ENCODE measurements around the gene TSPAN14. TPM values are rescaled to one million over a fixed set of nuclear protein-coding genes. Genes with fewer than 3 reads are reported as not detected.

TSPAN14 gene
- total RNA-seq (100 to 1,000 TPM in 1 of 9 donors, 10 to 100 TPM in 8; 21.7 to 112 (median 53.4) TPM), polyA plus RNA-seq (10 to 100 TPM; 13.1 to 19.5 (median 17.9) TPM)
- long read RNA-seq, donor 1, full-length matches to known transcripts = 10 of 17 reads
- long read RNA-seq, donor 1, partial matches to known transcripts = 7 of 17 reads
- long read RNA-seq, donor 1, other reads (novel, unspliced or antisense) = 0 of 17 reads
- long read RNA-seq, donor 2, full-length matches to known transcripts = 12 of 12 reads
- long read RNA-seq, donor 2, partial matches to known transcripts = 0 of 12 reads
- long read RNA-seq, donor 2, other reads (novel, unspliced or antisense) = 0 of 12 reads
- long read RNA-seq, donor 3, full-length matches to known transcripts = 3 of 3 reads
- long read RNA-seq, donor 3, partial matches to known transcripts = 0 of 3 reads
- long read RNA-seq, donor 3, other reads (novel, unspliced or antisense) = 0 of 3 reads
- long read RNA-seq, donor 4, full-length matches to known transcripts = 5 of 12 reads
- long read RNA-seq, donor 4, partial matches to known transcripts = 1 of 12 reads
- long read RNA-seq, donor 4, other reads (novel, unspliced or antisense) = 6 of 12 reads
- long read RNA-seq, donor 5, full-length matches to known transcripts = 46 of 104 reads
- long read RNA-seq, donor 5, partial matches to known transcripts = 13 of 104 reads
- long read RNA-seq, donor 5, other reads (novel, unspliced or antisense) = 45 of 104 reads
- long read RNA-seq, donor 6, full-length matches to known transcripts = 3 of 8 reads
- long read RNA-seq, donor 6, partial matches to known transcripts = 1 of 8 reads
- long read RNA-seq, donor 6, other reads (novel, unspliced or antisense) = 4 of 8 reads
- long read RNA-seq, donor 7, full-length matches to known transcripts = 2 of 2 reads
- long read RNA-seq, donor 7, partial matches to known transcripts = 0 of 2 reads
- long read RNA-seq, donor 7, other reads (novel, unspliced or antisense) = 0 of 2 reads
- long read RNA-seq, donor 8, full-length matches to known transcripts = 15 of 42 reads
- long read RNA-seq, donor 8, partial matches to known transcripts = 27 of 42 reads
- long read RNA-seq, donor 8, other reads (novel, unspliced or antisense) = 0 of 42 reads
- long read RNA-seq, donor 9, full-length matches to known transcripts = 5 of 5 reads
- long read RNA-seq, donor 9, partial matches to known transcripts = 0 of 5 reads
- long read RNA-seq, donor 9, other reads (novel, unspliced or antisense) = 0 of 5 reads
- long read RNA-seq, donor 10, full-length matches to known transcripts = 2 of 2 reads
- long read RNA-seq, donor 10, partial matches to known transcripts = 0 of 2 reads
- long read RNA-seq, donor 10, other reads (novel, unspliced or antisense) = 0 of 2 reads

GRCh38 chr10:80453842-80454512, at the start of gene TSPAN14:
Gene TSPAN14, plus strand, starts transcription at chr10:80454310. Its CDS starts 34,924 bp downstream, at chr10:80489234.
- intact Hi-C loops (cut with DNase I) = no loop called here

GRCh38 chr10:80405035-80405434, 49.1 kb upstream of the TSPAN14 start:
- H3K27ac ChIP-seq = no peak overlapping the region
- no peaks in the 10 kb centered on the region for H3K36me3 ChIP-seq (replicated peaks in 1 of 2)
- no peak for DNase-seq
- H3K27me3 ChIP-seq = no peaks in the 10 kb centered on the region
- H3K9me3 ChIP-seq (replicated peaks in 1 of 3) = no peaks in the 10 kb centered on the region
- no peak overlapping the region for H3K4me3 ChIP-seq
- peaks cover 0 to 11% of the 10 kb centered on the region in 2 donors for H3K4me1 ChIP-seq (replicated peaks in 1 of 2)
- intact Hi-C loops (cut with DNase I) = no loop called here
- TF ChIP-seq POLR2A (IDR thresholded peaks at IDR 0.05) = no peak
- TF ChIP-seq CTCF (IDR thresholded peaks at IDR 0.05) = no peak
- 78 to 84% (median 82%) methylated on average over 1 of the region's 1 CpG for WGBS, 4 donors

More at GRCh38 chr10:80453842-80454512, at the start of gene TSPAN14:
- WGBS, 4 donors = 0 to 1% (median 0%) methylated on average over 9 to 95 of the region's 97 CpGs
- Histone ChIP-seq H3K9me3 (replicated peaks in 1 of 3) (no peaks in the 10 kb centered on the region), H3K4me1 (replicated peaks in 1 of 2) (peaks cover 6 to 27% of the 10 kb centered on the region in 2 donors), H3K4me3 (peak within 1 kb of the TSS; percentile 67 to 95 (median 74)), H3K27ac (peak within 1 kb of the TSS; percentile 72 to 98 (median 90)), H3K27me3 (no peaks in the 10 kb centered on the region), H3K36me3 (replicated peaks in 1 of 2) (no peaks in the 10 kb centered on the region)
- TF ChIP-seq CTCF (IDR thresholded peaks at IDR 0.05) (no peak), POLR2A (IDR thresholded peaks at IDR 0.05) (peak; percentile 55 to 60)
- peak; percentile 86 to 92 (median 90) for DNase-seq

- intact Hi-C loops (cut with DNase I) = no loop called here
- H3K9me3 ChIP-seq (replicated peaks in 1 of 3) = no peaks in the 10 kb centered on the region
- H3K4me3 ChIP-seq = no peak overlapping the region
- peaks cover 0 to 13% of the 10 kb centered on the region in 2 donors for H3K4me1 ChIP-seq (replicated peaks in 1 of 2)
- H3K27me3 ChIP-seq = no peaks in the 10 kb centered on the region
- TF ChIP-seq CTCF (IDR thresholded peaks at IDR 0.05) = no peak
- TF ChIP-seq POLR2A (IDR thresholded peaks at IDR 0.05) = no peak
- WGBS, 4 donors = 78 to 85% (median 84%) methylated on average over 4 of the region's 4 CpGs
- no peaks in the 10 kb centered on the region for H3K36me3 ChIP-seq (replicated peaks in 1 of 2)
- H3K27ac ChIP-seq = no peak overlapping the region
- no peak for DNase-seq
These were observed 48.5 kb upstream of the TSPAN14 start for GRCh38 chr10:80405626-80406025.

Measured in adrenal gland (tissue), 19 donors.